WTC11 (cell line): ENCODE results near the gene CGB5. TPM values are rescaled to one million over a fixed set of nuclear protein-coding genes. Genes with fewer than 3 reads are reported as not detected.

Experiments used
- ATAC-seq: fragments of 200-7000 bp; cut with Tn5 transposase; 2 replicates; pipeline ENCODE4 v1.10.0; 2021; ENCODE audit warnings: mild to moderate bottlenecking, moderate library complexity
- CTCF ChIA-PET: fragments of 300-600 bp; sonication (Branson Sonifier 250); formaldehyde crosslinking; loops from one replicate; lab custom pipeline; 2021; ENCODE audit warnings: antibody characterized with exemption; lab: Charles Lee
- POLR2A ChIA-PET: fragments of 350-600 bp; sonication (Branson Sonifier 250); formaldehyde crosslinking; loops from one replicate; lab custom pipeline; 2021; ENCODE audit warnings: antibody characterized with exemption; lab: Charles Lee
- DNase-seq: peaks from one replicate; pipeline ENCODE4 v3.0.0; 2021; ENCODE audit warnings: low spot score
- H3K27ac Mint-ChIP-seq: 2 replicates; pipeline ENCODE4 v1.8.0; 2021; ENCODE audit warnings: mixed read lengths
- H3K27me3 Mint-ChIP-seq: 2 replicates; pipeline ENCODE4 v1.8.0; 2021; ENCODE audit warnings: low read depth, mild to moderate bottlenecking, moderate library complexity, mixed read lengths
- H3K36me3 Mint-ChIP-seq: 2 replicates; pipeline ENCODE4 v1.8.0; 2021; ENCODE audit warnings: mixed read lengths
- H3K4me1 Mint-ChIP-seq: 2 replicates; pipeline ENCODE4 v1.8.0; 2022; ENCODE audit warnings: mixed read lengths
- H3K4me3 Mint-ChIP-seq: 2 replicates; pipeline ENCODE4 v1.8.0; 2021; ENCODE audit warnings: mild to moderate bottlenecking, moderate library complexity, mixed read lengths
- H3K9me3 Mint-ChIP-seq: 2 replicates; pipeline ENCODE4 v1.8.0; 2021; ENCODE audit warnings: mixed read lengths
- ELF4 ChIP-seq: sonication (generic); formaldehyde crosslinking; IDR thresholded peaks from 2 replicates; pipeline ENCODE4 v1.8.1; 2022; ENCODE audit warnings: low read depth, mild to moderate bottlenecking, moderate library complexity, missing genetic modification reagents
- FOXJ3 ChIP-seq: sonication (generic); formaldehyde crosslinking; IDR thresholded peaks from 2 replicates; pipeline ENCODE4 v1.9.0; 2021; ENCODE audit warnings: missing genetic modification reagents, mild to moderate bottlenecking, borderline replicate concordance
- FOXK1 ChIP-seq: sonication (generic); formaldehyde crosslinking; IDR thresholded peaks from 2 replicates; pipeline ENCODE4 v1.8.0; 2022; ENCODE audit warnings: mild to moderate bottlenecking, moderate library complexity, missing genetic modification reagents
- HMGXB4 ChIP-seq: sonication (generic); formaldehyde crosslinking; IDR thresholded peaks from 2 replicates; pipeline ENCODE4 v1.8.1; 2023; ENCODE audit warnings: mild to moderate bottlenecking, moderate library complexity, missing genetic modification reagents
- MLX ChIP-seq: sonication (generic); formaldehyde crosslinking; IDR thresholded peaks from 2 replicates; pipeline ENCODE4 v1.8.1; 2023; ENCODE audit warnings: mild to moderate bottlenecking, missing genetic modification reagents, moderate library complexity
- NR1H2 ChIP-seq: sonication (generic); formaldehyde crosslinking; IDR thresholded peaks from 2 replicates; pipeline ENCODE4 v1.9.0; 2021; ENCODE audit warnings: mild to moderate bottlenecking, moderate library complexity, missing genetic modification reagents
- ZNF317 ChIP-seq: sonication (generic); formaldehyde crosslinking; IDR thresholded peaks from 2 replicates; pipeline ENCODE4 v1.8.1; 2023; ENCODE audit warnings: low read depth, mild to moderate bottlenecking, moderate library complexity, missing genetic modification reagents, borderline replicate concordance
- ZNF532 ChIP-seq: fragments of 250-450 bp; sonication (Bioruptor Pico); IDR thresholded peaks from 2 replicates; pipeline ENCODE4 v1.9.0; 2021; ENCODE audit warnings: mild to moderate bottlenecking, borderline replicate concordance
- total RNA-seq: library from RNA; stranded (reverse); gene quantifications from 3 replicates; pipeline ENCODE4 v1.2.3, GENCODE V29; 2021
- TF ChIP-seq, protein P1 (sequence below): fragments of 250-450 bp; sonication (Bioruptor Pico); IDR thresholded peaks from 2 replicates; pipeline ENCODE4 v2.1.2; 2022; ENCODE audit warnings: mild to moderate bottlenecking, moderate library complexity
- TF ChIP-seq, protein P2 (sequence below): fragments of 250-450 bp; sonication (Bioruptor Pico); IDR thresholded peaks from 2 replicates; pipeline ENCODE4 v1.8.0; 2021; ENCODE audit warnings: mild to moderate bottlenecking
- TF ChIP-seq, protein P3 (sequence below): sonication (generic); formaldehyde crosslinking; IDR thresholded peaks from 2 replicates; pipeline ENCODE4 v1.8.0; 2022; ENCODE audit warnings: missing genetic modification reagents
- TF ChIP-seq, protein P4 (sequence below): sonication (generic); formaldehyde crosslinking; IDR thresholded peaks from 2 replicates; pipeline ENCODE4 v1.8.1; 2023; ENCODE audit warnings: mild to moderate bottlenecking, missing genetic modification reagents
- TF ChIP-seq, protein P5 (sequence below): sonication (generic); formaldehyde crosslinking; IDR thresholded peaks from 2 replicates; pipeline ENCODE4 v1.8.0; 2022; ENCODE audit warnings: mild to moderate bottlenecking, missing genetic modification reagents
- TF ChIP-seq, protein P6 (sequence below): sonication (generic); formaldehyde crosslinking; IDR thresholded peaks from 2 replicates; pipeline ENCODE4 v1.8.0; 2023; ENCODE audit warnings: mild to moderate bottlenecking, missing genetic modification reagents

Gene CGB5
- total RNA-seq, 1 experiment from 2014 or later = 0.35 TPM

- TF ChIP-seq, protein P1, sequence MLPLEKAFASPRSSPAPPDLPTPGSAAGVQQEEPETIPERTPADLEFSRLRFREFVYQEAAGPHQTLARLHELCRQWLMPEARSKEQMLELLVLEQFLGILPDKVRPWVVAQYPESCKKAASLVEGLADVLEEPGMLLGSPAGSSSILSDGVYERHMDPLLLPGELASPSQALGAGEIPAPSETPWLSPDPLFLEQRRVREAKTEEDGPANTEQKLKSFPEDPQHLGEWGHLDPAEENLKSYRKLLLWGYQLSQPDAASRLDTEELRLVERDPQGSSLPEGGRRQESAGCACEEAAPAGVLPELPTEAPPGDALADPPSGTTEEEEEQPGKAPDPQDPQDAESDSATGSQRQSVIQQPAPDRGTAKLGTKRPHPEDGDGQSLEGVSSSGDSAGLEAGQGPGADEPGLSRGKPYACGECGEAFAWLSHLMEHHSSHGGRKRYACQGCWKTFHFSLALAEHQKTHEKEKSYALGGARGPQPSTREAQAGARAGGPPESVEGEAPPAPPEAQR (CRISPR knock-in tag) = no peak
- TF ChIP-seq HMGXB4 (CRISPR knock-in tag) (no peak), FOXJ3 (CRISPR knock-in tag) (no peak)
- TF ChIP-seq, protein P2, sequence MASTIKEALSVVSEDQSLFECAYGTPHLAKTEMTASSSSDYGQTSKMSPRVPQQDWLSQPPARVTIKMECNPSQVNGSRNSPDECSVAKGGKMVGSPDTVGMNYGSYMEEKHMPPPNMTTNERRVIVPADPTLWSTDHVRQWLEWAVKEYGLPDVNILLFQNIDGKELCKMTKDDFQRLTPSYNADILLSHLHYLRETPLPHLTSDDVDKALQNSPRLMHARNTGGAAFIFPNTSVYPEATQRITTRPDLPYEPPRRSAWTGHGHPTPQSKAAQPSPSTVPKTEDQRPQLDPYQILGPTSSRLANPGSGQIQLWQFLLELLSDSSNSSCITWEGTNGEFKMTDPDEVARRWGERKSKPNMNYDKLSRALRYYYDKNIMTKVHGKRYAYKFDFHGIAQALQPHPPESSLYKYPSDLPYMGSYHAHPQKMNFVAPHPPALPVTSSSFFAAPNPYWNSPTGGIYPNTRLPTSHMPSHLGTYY (CRISPR knock-in tag) = no peak
Observed at GRCh38 chr19:49020342-49020741, 23.3 kb upstream of the CGB5 start (continued).

GRCh38 chr19:49020931-49021895 is 22.4 kb upstream of the CGB5 start:
- Mint-ChIP-seq H3K4me1 (peaks cover 23% of the 10 kb centered on the region), H3K4me3 (no peak overlapping the region), H3K27me3 (peaks cover 55% of the 10 kb centered on the region), H3K27ac (no peak overlapping the region), H3K9me3 (no peaks in the 10 kb centered on the region), H3K36me3 (no peaks in the 10 kb centered on the region)
- DNase-seq (no peak), ATAC-seq (no peak)
- POLR2A ChIA-PET = no interaction called here
- CTCF ChIA-PET = interaction anchor here (0.5 to 6.5 kb wide), 11 partner anchors 10 to 458 kb away, joined by 3 to 78 read pairs (median 20); partner anchors contain the start of genes CGB2, CGB7, GYS1 and RUVBL2
- TF ChIP-seq, protein P3, sequence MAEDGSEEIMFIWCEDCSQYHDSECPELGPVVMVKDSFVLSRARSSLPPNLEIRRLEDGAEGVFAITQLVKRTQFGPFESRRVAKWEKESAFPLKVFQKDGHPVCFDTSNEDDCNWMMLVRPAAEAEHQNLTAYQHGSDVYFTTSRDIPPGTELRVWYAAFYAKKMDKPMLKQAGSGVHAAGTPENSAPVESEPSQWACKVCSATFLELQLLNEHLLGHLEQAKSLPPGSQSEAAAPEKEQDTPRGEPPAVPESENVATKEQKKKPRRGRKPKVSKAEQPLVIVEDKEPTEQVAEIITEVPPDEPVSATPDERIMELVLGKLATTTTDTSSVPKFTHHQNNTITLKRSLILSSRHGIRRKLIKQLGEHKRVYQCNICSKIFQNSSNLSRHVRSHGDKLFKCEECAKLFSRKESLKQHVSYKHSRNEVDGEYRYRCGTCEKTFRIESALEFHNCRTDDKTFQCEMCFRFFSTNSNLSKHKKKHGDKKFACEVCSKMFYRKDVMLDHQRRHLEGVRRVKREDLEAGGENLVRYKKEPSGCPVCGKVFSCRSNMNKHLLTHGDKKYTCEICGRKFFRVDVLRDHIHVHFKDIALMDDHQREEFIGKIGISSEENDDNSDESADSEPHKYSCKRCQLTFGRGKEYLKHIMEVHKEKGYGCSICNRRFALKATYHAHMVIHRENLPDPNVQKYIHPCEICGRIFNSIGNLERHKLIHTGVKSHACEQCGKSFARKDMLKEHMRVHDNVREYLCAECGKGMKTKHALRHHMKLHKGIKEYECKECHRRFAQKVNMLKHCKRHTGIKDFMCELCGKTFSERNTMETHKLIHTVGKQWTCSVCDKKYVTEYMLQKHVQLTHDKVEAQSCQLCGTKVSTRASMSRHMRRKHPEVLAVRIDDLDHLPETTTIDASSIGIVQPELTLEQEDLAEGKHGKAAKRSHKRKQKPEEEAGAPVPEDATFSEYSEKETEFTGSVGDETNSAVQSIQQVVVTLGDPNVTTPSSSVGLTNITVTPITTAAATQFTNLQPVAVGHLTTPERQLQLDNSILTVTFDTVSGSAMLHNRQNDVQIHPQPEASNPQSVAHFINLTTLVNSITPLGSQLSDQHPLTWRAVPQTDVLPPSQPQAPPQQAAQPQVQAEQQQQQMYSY (CRISPR knock-in tag) = no peak
- TF ChIP-seq, protein P4, sequence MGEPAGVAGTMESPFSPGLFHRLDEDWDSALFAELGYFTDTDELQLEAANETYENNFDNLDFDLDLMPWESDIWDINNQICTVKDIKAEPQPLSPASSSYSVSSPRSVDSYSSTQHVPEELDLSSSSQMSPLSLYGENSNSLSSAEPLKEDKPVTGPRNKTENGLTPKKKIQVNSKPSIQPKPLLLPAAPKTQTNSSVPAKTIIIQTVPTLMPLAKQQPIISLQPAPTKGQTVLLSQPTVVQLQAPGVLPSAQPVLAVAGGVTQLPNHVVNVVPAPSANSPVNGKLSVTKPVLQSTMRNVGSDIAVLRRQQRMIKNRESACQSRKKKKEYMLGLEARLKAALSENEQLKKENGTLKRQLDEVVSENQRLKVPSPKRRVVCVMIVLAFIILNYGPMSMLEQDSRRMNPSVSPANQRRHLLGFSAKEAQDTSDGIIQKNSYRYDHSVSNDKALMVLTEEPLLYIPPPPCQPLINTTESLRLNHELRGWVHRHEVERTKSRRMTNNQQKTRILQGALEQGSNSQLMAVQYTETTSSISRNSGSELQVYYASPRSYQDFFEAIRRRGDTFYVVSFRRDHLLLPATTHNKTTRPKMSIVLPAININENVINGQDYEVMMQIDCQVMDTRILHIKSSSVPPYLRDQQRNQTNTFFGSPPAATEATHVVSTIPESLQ = no peak
- TF ChIP-seq ZNF532 = no peak
- TF ChIP-seq ELF4 (CRISPR knock-in tag) = no peak
- no peak for TF ChIP-seq ZNF317 (CRISPR knock-in tag)
- TF ChIP-seq, protein P5, sequence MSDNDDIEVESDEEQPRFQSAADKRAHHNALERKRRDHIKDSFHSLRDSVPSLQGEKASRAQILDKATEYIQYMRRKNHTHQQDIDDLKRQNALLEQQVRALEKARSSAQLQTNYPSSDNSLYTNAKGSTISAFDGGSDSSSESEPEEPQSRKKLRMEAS (CRISPR knock-in tag) = no peak; the same call in 1 of the 2 replicates
- TF ChIP-seq MLX (CRISPR knock-in tag) = no peak
- TF ChIP-seq NR1H2 = no peak
- TF ChIP-seq, protein P6, sequence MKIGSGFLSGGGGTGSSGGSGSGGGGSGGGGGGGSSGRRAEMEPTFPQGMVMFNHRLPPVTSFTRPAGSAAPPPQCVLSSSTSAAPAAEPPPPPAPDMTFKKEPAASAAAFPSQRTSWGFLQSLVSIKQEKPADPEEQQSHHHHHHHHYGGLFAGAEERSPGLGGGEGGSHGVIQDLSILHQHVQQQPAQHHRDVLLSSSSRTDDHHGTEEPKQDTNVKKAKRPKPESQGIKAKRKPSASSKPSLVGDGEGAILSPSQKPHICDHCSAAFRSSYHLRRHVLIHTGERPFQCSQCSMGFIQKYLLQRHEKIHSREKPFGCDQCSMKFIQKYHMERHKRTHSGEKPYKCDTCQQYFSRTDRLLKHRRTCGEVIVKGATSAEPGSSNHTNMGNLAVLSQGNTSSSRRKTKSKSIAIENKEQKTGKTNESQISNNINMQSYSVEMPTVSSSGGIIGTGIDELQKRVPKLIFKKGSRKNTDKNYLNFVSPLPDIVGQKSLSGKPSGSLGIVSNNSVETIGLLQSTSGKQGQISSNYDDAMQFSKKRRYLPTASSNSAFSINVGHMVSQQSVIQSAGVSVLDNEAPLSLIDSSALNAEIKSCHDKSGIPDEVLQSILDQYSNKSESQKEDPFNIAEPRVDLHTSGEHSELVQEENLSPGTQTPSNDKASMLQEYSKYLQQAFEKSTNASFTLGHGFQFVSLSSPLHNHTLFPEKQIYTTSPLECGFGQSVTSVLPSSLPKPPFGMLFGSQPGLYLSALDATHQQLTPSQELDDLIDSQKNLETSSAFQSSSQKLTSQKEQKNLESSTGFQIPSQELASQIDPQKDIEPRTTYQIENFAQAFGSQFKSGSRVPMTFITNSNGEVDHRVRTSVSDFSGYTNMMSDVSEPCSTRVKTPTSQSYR = no peak
- no peak for TF ChIP-seq FOXK1
